ENCODE measurements around the gene PTPRC.

Gene PTPRC

DNA sequence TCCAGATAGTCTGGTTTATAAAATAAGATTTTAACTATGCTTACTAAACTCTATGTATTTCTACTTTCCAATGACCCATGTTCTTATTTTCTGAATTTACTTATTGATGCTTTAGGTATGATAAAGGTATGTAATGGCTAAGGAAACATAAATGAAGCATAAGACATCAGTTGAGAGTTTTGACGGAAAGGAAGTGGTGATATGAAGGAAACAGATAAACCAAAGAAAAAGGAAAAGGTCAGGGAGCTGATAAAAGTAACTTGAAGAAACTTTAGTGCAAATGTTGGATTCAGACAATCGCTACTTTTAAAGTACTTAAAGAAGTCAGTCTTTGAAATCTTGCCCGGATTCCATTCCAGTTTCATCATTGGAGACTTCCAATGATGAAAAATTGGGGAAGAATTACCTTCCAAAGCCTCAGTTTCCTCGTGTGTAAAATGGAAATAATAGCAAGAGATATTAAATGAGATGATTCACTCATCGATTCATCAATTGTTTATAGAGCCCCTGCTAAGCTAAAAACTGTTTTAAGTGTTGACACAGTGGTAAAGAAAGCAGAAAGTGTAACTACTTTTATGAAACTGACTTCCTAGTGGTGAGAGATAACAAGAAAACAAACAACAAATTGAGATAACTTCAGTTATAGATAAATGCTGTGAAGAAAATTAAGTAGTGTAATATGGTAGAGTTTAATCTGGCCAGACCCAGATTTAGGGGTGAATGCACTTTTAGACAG, 10.6 kb downstream of the PTPRC start:
- DNase-seq = no peak

DNA sequence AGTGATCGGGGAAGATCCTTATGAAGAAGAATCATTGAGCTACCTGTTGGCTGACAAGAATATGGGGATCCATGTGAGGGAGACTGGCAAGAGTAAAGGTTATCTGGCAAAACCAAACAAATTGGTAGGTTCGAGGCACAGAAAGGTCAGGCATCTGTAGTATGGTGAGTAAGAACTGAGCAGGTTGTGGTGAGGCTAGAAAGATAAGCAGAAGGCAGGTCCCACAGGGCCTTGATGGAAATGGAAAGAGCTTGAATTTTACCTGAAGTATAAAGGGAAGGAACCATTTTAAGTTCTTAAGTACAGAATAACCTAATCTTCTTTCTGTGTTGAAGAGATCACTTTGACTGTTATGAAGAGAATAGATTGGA, 11.1 kb downstream of the PTPRC start:
- DNase-seq = no peak

DNA sequence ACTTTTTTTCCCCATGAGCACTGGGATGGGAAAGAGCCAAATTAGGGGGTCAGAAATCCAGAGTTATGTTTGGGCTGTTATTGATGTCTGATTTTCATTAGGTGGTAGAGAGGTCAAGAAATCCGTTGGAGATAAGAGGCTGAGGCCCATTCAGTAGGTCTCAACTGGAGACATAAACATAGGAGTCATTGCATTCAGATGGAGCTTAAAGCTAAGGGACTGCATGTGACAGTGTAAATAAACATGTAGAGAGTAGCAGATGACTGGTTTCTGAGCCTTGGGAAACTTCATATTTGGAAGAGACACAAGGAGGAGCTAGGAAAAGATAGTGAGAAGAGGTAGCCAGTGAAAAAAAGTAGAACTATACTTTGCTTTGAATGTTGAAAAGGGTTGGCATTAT, 11.7 kb downstream of the PTPRC start:
- no peak for DNase-seq

DNA sequence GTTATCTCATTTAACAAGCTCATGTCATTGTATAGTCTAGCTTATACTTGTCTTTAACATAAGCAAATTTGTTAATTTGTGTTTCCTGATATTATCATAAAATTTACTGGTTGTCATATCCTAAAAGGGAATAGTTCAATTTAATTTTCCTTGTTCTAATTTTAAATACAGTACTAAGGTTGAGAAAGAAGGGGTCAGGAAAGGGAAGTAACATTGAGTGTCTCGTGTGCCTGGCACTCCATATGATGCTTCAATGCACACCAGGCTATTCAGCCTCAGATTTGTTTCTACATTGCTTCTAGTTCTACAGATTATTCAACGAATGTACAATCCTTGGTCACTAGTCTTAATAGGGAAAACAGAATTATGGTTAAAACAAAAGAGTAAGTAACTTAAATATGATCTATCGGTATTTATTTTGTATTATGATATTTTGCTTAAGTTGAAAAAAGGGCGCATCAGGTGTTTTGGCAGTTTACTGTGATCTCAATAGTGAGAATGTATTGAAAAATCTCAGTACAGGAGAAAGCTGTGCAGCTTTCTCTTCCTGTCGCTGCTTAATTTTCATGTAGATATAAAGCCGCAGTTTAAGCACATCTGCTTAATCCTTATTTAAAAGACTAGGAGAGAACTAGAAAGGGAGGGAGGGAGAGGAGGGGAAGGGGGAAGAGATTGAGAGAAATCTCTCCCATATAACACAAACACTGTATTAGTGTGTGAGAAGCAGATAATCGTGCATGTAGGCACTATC, 13.0 kb downstream of the PTPRC start:
- no peak for DNase-seq

DNA sequence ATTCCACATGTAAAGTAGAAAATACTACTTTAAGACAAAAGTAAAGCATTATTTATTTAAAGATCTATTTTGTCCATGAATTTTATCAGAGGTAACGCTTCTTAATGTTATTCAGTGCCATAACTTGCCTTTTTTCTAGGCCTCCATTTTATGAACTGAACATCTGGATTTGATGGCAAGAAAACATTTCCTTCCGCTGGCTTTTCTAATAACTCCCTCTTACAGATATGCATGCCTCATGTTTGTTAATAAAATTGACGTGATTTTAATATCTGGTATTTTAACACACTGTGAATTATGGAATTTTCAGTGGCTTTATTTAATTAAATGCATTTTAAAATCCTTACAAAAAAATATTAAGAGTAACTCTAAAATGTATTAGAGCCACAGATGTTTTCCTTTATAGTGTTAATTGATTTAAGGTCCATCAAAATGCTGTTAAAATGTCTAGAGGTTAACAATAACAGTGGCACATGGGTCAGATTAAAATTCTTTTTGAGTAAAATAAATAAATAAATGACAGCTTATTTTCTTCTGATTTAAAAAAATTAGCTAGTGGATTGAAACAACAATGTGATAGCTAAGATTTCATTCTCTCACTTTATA, 15.1 kb downstream of the PTPRC start:
- DNase-seq = no peak

DNA sequence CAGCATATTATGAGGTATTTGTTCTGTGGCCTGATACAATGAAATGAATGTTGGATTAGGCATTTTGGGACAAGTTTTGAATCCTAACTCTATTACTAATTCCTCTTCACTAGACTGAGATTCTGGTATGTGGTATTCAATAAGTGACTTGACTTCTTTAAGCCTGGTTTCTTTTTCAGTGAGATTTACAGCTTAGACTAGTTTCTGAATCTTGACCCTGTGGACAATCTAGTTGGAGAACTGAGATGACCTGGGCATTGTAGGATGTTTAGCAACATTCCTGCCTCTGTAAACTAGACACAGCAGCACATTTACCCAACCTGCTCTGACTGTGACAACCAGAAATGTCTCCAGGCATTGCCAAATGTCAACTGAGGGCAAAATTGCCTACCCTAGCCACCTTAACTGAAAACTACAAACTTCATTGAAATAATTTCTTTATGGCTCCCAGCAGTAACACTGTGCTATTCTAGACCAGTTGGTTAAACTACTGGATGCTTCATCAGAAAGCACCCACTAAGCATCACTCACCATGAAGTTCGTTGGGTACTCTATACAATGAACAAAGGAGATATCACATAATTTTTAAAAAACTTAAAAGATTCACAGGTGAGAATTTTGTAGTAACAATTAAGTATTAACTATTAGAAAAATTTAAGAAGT, 16.8 kb downstream of the PTPRC start:
- no peak for DNase-seq

DNA sequence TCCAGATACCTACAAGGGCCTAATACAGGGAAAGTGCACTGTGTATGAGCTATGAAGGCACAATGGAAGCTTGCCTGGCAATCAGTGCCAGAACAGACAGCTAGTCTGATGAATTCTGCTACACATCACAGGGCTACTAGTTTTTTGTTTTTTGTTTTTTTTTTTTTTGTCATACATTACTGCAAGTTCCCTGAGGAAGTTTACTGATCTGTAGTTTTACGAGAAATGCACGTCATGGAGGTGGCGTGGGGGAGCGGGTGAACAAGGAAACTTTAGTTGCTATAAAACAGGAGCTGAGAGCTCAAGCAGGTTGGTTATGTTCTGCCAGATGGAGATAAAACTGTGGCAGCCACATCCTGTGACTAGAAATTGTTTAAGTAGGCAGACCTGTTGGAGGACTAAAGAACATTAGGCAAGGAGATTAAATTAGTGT, 17.7 kb downstream of the PTPRC start:
- no peak for DNase-seq

DNA sequence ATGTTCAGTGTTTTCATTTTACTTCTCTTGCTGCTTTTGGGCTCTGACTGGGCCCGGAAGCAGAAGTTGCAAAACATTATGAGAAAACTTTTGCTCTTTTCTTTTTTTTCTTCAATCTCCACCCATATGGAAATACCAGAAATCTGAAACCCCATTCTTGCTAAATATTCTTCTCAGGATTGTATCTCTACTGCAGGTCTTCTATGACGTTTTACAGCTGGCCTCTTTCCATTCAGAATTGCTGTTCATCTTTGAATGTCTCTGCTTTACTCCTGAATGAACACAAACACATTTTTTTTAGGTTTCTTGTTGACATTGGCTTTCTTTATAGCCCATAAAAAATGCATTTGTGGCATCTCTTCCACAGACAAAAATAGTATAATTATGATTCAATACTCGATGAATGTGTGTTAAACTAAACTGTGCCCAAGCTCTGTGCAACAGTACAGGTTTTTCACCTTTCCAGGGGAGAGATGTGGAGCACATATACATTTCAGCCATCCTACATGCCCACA, 18.8 kb downstream of the PTPRC start:
- no peak for DNase-seq

DNA sequence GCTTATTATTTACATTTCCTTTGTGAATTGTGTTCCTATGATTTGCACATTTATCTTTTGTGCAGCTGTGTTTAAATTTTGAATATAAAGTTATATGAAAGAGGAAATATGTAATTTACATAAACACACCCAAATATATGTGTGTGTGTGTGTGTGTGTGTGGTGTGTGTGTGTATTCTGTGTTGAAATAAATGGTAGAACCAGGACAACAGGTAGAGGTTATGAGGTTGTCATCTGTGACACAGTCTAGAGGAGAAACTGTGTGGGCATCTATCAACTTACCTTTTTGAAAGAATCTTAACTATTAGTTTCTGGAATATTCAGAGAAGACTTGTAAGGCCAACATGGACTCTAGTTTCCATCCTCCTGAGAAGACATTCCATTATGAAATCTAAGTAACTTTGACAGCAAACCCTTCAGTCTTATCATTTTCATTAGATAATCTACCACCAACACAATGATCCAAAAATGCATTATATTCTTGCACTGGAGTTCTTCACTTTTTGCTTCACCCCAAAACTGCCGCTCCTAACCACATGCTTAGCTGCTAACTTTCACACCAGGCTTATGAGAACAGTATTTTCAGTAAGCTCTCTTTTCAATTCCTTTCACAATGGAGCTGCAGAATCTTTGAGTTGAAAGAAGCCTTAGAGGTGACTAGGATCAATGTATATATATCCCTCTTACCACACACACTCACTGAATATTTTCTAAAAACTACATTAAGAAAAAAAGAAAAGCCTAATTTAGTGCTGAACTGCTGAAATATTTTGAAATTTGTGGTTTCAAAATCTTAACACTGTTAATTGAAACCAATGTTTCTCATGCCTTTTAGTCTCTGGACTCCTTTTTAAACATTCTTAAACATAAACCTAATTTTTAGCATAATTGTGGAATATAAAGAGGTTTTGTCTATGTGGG, 21.8 kb downstream of the PTPRC start:
- DNase-seq = no peak

DNA sequence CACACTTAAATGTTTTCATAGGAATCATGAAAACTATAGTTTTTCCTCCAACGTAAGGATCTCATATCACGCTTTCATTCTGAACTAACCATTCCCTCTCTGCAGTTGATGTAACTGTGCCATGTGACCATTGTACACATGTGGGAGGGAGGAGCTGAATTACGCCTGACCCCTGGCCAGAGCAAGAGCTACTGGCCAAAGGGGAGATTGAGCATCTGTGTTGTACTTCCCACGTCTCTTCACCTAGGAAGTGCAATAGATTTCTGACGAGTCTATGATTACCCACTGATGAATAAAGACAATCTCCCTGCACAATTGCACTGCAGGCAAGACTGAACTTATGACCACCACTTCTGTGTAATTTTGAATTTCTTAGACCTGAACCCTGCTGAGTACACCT, 24.0 kb downstream of the PTPRC start:
- DNase-seq = no peak

DNA sequence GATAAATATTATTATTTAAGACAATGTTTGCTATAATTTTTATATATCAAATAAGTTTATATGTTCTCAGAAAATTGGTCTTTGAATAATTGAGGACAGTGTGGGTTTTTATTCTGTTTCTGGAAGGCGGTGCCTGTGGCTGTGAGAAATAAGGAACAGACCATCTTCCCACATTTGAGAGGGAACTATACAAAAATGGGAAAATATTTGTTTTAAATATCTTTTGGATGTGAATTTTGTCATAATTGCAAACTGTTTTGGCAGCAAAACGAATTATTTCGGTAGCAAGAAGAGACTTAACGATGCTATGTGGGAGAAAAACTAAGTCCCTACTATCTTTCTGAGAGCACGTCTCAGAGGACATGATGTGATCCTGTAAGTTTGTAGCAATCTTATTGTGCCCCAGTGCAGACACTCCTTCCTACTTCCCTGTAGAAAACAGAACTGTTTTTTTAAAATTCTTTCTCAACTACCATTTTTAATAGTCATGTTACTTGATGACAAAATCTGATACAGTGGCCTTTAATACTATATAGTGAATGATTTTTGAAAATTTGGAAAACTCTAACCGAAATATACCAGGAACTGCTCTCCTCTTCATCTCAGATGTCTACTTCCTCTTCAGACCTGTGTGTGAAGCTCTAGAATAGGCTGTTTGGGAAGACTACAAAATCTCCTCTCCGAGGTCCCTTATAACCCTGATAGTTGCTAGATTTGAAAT, 25.4 kb downstream of the PTPRC start:
- DNase-seq = no peak

DNA sequence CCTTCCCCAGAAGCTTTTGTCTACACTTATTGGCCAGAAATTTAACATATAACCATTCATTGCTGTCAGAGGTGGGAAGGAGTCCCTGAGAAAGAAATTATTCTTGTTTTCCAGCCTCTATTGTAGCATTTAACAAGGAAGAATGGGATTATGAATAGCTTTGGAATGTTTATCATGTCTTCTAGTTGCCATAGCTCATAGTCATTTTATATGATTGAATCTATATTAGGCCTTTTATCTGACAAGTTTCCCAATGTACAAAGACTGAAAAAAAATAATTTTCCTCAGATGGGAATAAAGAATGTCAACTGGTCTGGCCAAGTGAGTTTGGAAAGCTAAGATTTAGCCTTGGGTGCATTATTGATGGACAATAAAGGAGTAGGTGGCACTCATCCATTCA, 28.3 kb downstream of the PTPRC start:
- DNase-seq = no peak

DNA sequence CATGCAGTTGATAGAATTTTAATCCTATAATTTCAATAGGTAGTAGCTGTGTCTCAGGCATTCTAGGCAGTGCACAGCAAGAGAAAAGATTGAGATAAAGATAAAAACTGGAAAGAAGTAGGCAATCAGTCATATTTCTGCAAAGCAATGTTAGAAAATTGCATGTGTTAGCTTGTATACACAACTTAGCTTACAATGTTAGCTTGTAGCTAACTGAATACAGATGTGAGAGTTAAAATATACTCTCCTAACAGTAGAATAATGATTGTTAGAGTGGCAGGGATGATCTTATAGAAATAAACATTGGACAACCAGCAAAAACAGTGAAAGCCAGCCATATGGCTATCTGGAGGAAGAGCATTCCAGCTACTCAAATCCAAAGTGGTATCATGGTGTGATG, 29.0 kb downstream of the PTPRC start:
- no peak for DNase-seq

DNA sequence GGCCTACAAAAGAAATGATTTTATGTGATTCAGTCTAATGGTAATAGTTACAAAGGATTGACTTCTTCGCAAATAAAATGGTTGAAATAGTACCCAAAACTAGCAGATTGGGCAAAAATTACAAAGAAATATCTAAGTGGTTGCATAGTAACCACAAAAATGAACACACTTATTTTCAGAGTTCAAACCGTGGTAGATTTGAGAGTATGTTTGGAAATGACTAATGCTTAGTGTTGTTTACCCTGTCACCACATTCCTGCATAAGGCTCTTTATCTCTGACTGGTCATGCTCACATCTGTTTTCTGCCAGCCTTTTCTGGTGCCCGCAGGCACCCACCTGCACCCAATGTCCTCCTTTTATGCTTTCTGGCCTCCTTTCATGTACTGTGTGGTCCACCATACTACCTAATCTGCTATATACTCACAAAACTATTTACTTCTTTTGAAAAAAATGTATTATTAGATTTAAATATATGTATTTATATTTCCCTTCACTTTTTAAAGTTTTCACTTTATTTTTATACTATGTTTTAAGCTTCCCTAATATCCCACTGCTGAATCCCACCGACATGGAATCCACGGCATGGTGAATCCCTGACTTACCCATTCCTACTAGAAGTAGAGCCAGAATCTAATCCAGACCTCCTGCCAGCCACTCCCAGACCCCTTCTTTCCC, 30.3 kb downstream of the PTPRC start:
- DNase-seq = no peak

DNA sequence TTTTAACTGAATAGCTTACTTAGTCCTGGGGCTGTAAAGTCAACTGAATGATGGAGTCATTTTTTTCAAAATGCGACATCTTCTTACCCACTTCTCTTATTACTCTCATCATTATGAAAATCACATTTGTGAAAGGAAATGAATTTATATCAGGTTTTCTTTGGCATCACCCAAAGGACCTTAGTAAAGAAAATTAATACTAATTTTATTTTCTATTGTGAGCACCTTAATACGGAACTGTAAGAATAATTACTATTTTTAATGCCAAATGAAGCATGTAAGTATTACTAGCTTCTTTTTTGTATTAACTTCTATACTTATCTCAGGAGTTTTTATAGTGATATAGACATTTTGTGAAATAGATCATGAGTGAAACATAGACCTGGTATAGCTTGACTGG, 30.9 kb downstream of the PTPRC start:
- no peak for DNase-seq

DNA sequence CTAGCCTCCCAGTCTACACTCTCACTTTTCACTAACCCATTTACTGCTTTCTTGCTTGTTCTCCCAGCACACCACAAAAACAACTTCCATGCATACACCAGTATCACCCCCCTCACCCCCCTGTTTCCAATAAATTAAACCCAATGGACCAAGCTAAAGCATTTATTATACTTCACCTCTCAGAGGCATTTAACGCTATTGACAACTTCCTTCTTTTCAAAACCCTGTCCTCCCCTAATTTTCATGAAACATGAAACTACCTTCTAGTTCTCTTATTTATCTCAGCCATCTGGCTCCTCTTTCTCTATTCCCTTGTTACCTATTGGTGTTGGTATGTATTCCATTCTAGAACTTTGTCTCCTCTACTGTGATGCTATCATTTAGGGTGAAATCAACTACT, 32.3 kb downstream of the PTPRC start:
- no peak for DNase-seq

DNA sequence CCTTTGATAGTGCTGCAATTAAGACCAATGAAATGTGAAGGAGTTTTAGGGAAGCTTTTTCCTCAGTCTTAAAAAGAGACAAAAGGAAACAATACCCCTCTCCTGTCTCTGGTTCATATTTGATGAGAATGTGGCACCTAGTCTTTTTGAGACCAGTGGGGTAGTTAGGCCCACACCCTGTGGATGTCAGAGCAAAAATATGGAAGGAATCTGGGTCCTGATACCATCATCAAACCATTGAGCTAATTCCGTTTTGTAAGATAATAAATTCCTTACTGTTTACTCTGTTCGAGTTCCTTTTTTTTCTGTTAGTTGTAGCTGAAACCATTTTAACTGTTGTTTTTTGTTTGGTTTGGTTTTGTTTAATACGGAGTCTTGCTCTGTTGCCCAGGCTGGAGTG, 33.3 kb downstream of the PTPRC start:
- DNase-seq = no peak

DNA sequence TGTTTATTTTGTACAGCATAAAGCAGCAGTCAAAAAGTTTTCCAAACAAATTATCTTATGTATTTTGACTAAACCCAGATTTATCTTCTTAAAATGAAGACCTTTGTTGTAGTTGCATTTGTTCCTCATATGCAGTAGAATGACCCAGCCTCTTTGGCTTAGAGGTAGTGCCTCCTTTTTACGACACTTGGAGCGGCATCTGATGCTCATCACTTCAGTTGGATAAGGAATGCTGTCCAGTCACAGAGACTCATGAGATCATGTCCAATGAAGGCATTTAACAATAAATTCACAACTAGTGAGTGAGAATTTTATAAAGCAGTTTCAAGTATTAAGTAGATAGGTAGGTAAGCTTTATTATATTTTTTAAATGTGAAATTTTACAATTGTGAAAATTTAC, 35.2 kb downstream of the PTPRC start:
- DNase-seq = no peak

DNA sequence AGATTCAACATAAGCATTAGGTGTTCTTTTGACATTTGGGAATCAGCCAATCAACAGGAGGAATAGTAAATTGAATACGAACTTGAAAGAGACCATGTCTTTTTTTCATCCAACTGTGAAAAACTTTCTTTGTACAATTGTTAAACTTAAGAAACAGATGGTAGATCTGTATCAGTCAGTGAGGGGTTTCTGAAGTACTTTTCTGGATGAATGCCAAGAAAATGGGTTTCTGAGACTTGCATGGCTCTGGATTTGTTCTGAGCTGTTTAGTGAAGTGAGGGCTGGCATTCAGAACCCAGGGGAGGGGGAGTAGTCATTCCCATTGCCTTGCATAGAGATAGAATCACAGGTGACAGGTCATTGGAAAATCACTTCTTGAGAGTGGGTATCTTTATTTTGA, 37.4 kb downstream of the PTPRC start:
- no peak for DNase-seq

DNA sequence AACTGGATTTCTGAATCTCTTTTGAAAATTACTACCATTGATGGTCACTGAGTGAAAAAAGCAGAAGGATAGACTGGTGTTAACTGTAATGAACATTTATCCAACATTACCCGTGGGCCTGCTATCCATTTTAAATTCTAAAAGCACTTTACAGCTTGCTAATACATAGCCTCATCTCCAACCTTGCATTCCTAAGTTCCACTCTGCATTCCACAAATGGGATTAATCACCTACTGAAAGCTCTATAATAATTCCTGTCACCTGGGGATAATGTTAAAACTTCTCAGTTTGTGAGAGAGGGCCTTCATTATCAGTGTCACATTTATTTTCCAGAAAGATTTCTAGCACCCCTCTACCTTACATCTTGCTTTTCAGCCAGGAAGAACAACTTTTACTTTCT, 38.2 kb downstream of the PTPRC start:
- no peak for DNase-seq

DNA sequence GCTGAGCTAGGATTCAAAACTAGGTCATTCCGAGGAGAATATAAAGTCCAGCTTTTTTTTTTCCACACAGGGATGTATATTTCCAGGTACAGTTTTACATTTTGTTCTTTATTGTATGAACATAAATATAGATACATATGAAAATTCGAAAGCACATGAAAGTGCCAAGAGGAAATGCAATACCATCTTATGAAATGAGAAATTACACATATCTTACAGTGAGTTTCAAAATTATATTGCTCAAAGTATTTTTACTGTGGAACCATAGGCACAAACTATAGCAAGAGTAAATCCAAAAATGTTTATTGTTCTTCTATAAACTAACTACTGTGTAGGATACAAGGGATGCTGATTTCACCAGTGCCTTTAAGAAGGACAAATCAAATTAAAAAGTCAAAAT, 39.0 kb downstream of the PTPRC start:
- no peak for DNase-seq

Data from midbrain (tissue), 1 donor.